ENCODE results near the gene PRKN.

The PRKN gene

DNA sequence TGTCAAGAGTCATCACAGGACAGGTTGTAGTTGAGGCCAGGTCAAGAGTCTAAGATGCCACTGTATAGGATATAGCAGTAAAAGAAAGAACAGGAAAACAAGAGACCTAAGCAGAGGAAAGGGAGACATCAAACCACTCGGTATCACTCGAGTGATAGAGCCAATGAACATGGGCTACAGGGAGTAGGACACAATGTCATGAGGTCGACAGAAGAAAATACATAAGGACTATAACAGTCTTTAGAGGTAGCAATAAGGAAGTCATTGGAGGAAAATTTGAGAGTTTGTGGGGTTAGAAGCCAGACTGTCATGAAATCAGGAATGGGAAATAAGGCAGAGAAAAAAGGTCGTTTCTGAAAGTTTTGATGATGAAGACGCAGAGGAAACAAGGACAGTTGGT is 99.7 kb downstream of the PRKN start:
- TF ChIP-seq, protein P1, sequence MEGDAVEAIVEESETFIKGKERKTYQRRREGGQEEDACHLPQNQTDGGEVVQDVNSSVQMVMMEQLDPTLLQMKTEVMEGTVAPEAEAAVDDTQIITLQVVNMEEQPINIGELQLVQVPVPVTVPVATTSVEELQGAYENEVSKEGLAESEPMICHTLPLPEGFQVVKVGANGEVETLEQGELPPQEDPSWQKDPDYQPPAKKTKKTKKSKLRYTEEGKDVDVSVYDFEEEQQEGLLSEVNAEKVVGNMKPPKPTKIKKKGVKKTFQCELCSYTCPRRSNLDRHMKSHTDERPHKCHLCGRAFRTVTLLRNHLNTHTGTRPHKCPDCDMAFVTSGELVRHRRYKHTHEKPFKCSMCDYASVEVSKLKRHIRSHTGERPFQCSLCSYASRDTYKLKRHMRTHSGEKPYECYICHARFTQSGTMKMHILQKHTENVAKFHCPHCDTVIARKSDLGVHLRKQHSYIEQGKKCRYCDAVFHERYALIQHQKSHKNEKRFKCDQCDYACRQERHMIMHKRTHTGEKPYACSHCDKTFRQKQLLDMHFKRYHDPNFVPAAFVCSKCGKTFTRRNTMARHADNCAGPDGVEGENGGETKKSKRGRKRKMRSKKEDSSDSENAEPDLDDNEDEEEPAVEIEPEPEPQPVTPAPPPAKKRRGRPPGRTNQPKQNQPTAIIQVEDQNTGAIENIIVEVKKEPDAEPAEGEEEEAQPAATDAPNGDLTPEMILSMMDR (IDR thresholded peaks at IDR 0.05; ENCODE audit: low read length, missing control alignments): no peak
- H3K4me3 ChIP-seq (replicated peaks; ENCODE audit: low read depth, low read length): no peak overlapping the region
- DNase-seq (ENCODE audit: low read depth): no peak

- TF ChIP-seq, protein P1 (IDR thresholded peaks at IDR 0.05; ENCODE audit: low read length, missing control alignments): no peak
- H3K4me3 ChIP-seq (replicated peaks; ENCODE audit: low read depth, low read length): no peak overlapping the region
- DNase-seq (ENCODE audit: low read depth): no peak
Observed at GRCh38 chr6:162627362-162627761, 100.2 kb downstream of the PRKN start.

DNA sequence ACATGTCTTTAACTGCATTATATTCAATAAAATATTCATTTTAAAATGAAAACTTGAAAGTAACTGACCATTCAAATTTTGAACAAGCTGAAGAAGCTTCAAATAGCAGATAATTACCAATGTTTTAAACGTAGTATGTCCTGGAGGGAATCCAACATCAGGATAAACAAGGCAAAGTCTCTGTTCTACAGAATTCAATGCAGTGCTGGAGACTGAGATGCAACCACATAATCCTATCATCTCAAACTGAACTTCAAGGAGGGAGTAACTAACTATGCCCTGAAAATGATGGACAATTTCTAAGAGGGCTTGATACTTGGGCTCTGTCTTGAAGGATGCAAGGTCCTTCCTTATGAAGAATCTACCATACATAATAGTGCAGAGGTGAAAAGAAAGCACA is 100.7 kb downstream of the PRKN start:
- no peak for DNase-seq (ENCODE audit: low read depth)
- no peak overlapping the region for H3K4me3 ChIP-seq (replicated peaks; ENCODE audit: low read depth, low read length)
- TF ChIP-seq, protein P1 (IDR thresholded peaks at IDR 0.05; ENCODE audit: low read length, missing control alignments): no peak

- H3K4me3 ChIP-seq (replicated peaks; ENCODE audit: low read depth, low read length): no peak overlapping the region
- TF ChIP-seq, protein P1 (IDR thresholded peaks at IDR 0.05; ENCODE audit: low read length, missing control alignments): no peak
- DNase-seq (ENCODE audit: low read depth): no peak
Observed at GRCh38 chr6:162625846-162626540, 101.6 kb downstream of the PRKN start.

- DNase-seq (ENCODE audit: low read depth): no peak
- no peak overlapping the region for H3K4me3 ChIP-seq (replicated peaks; ENCODE audit: low read depth, low read length)
- TF ChIP-seq, protein P1 (IDR thresholded peaks at IDR 0.05; ENCODE audit: low read length, missing control alignments): no peak
Observed at GRCh38 chr6:162622572-162622971, 105.0 kb downstream of the PRKN start.

DNA sequence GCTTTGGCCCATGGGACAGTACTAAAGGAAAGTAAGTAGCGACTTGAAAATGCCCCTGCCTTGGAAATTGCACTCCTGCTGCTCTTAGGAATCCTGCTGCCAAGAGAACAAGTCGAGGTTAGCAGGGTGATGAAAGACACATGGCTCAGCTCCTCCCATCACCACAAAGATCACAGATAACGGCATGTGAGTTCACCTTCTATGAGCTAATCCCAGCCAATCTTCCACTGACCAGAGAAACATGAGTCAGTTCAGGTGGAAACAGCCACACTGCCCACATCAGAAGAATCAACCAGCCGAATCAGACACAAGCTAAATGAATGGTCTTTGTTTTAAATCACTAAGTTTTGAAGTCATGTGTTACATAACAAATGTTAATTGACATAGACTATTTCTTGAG is 106.3 kb downstream of the PRKN start:
- H3K4me3 ChIP-seq (replicated peaks; ENCODE audit: low read depth, low read length): no peak overlapping the region
- peak; percentile 11 for DNase-seq (ENCODE audit: low read depth)
- TF ChIP-seq, protein P1 (IDR thresholded peaks at IDR 0.05; ENCODE audit: low read length, missing control alignments): no peak

- no peak overlapping the region for H3K4me3 ChIP-seq (replicated peaks; ENCODE audit: low read depth, low read length)
- DNase-seq (ENCODE audit: low read depth): no peak
- TF ChIP-seq, protein P1 (IDR thresholded peaks at IDR 0.05; ENCODE audit: low read length, missing control alignments): no peak
Observed at GRCh38 chr6:162620073-162620472, 107.5 kb downstream of the PRKN start.
